ENCODE data around the gene RAI1. TPM values are rescaled to one million over a fixed set of nuclear protein-coding genes. Genes with fewer than 3 reads are reported as not detected.

RAI1 gene
- total and polyA plus RNA-seq, 10 of the 15 experiments (the other 5 are each of a cell fraction or from before 2014, with no cell fraction given): 0.66 to 37.7 (median 6.0) TPM

DNA sequence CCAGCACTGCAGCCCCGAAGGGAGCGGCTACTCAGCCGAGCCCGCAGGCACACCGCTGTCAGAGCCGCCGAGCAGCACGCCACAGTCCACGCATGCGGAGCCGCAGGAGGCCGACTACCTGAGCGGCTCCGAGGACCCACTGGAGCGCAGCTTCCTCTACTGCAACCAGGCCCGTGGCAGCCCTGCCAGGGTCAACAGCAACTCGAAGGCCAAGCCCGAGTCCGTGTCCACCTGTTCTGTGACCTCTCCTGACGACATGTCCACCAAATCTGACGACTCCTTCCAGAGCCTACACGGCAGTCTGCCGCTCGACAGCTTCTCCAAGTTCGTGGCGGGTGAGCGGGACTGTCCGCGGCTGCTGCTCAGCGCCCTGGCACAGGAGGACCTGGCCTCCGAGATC is 113.1 kb downstream of the RAI1 start:
- H3K36me3 ChIP-seq (ENCODE audit: control insufficient read depth in 2 of 2, insufficient read depth in 2 of 2, low read length in 1 of 2): peaks cover 0 to 44% of the 10 kb centered on the region in 2 experiments

More for the DNA sequence above, 113.1 kb downstream of the RAI1 start:
- ChIA-PET POLR2A (no interaction called here), SMC1A (ENCODE audit: uncharacterized antibody, unreplicated experiment) (no interaction called here), CTCF (no interaction called here), RAD21 (ENCODE audit: unreplicated experiment) (no interaction called here)
- no peak for FAIRE-seq
- ATAC-seq: no peak
- Histone ChIP-seq H3K27ac (ENCODE audit: control insufficient read depth, insufficient read depth) (no peak overlapping the region), H3K79me2 (ENCODE audit: control insufficient read depth, insufficient read depth, low read length) (no peaks in the 10 kb centered on the region), H3K4me1 (ENCODE audit: control insufficient read depth, insufficient read depth, low read length) (peaks cover 3% of the 10 kb centered on the region; the same call in 1 of the 2 replicates), H2AFZ (ENCODE audit: control insufficient read depth, low read depth, low read length) (no peak overlapping the region), H3K9ac (ENCODE audit: control insufficient read depth, insufficient read depth, low read length) (no peak overlapping the region), H3K4me3 (no peak overlapping the region), H3K9me3 (replicated peaks; ENCODE audit: control insufficient read depth, insufficient read depth, low read length) (no peaks in the 10 kb centered on the region), H3K27me3 (replicated peaks in 1 of 2; ENCODE audit: control insufficient read depth in 2 of 2, insufficient read depth in 2 of 2, low read length in 1 of 2) (no peaks in the 10 kb centered on the region), H4K20me1 (ENCODE audit: control insufficient read depth, insufficient read depth) (no peaks in the 10 kb centered on the region), H3K4me2 (ENCODE audit: control insufficient read depth, insufficient read depth) (no peak overlapping the region)
- in situ Hi-C loops (cut with MboI) (no loop called here), intact Hi-C loops (cut with micrococcal nuclease; ENCODE audit: unreplicated experiment) (no loop called here)
- DNase-seq (ENCODE audit: low read depth, low spot score): no peak
- WGBS (ENCODE audit: insufficient coverage, insufficient replicate concordance, low lambda C conversion rate, missing lambda C conversion rate): 94% methylated on average over 31 of the region's 31 CpGs
- TF ChIP-seq, protein P1, sequence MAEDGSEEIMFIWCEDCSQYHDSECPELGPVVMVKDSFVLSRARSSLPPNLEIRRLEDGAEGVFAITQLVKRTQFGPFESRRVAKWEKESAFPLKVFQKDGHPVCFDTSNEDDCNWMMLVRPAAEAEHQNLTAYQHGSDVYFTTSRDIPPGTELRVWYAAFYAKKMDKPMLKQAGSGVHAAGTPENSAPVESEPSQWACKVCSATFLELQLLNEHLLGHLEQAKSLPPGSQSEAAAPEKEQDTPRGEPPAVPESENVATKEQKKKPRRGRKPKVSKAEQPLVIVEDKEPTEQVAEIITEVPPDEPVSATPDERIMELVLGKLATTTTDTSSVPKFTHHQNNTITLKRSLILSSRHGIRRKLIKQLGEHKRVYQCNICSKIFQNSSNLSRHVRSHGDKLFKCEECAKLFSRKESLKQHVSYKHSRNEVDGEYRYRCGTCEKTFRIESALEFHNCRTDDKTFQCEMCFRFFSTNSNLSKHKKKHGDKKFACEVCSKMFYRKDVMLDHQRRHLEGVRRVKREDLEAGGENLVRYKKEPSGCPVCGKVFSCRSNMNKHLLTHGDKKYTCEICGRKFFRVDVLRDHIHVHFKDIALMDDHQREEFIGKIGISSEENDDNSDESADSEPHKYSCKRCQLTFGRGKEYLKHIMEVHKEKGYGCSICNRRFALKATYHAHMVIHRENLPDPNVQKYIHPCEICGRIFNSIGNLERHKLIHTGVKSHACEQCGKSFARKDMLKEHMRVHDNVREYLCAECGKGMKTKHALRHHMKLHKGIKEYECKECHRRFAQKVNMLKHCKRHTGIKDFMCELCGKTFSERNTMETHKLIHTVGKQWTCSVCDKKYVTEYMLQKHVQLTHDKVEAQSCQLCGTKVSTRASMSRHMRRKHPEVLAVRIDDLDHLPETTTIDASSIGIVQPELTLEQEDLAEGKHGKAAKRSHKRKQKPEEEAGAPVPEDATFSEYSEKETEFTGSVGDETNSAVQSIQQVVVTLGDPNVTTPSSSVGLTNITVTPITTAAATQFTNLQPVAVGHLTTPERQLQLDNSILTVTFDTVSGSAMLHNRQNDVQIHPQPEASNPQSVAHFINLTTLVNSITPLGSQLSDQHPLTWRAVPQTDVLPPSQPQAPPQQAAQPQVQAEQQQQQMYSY (CRISPR knock-in tag; IDR thresholded peaks at IDR 0.05): no peak
- no peak for TF ChIP-seq RAD51 (IDR thresholded peaks at IDR 0.05)
- no peak for TF ChIP-seq BMI1 (IDR thresholded peaks at IDR 0.05; ENCODE audit: borderline replicate concordance)
- TF ChIP-seq SP1 (IDR thresholded peaks at IDR 0.05; ENCODE audit: low read depth, low read length): no peak
- TF ChIP-seq HDGF (IDR thresholded peaks at IDR 0.05): no peak
- BruUV-seq (replicated peaks): no TSS peak
